Iris pigment epithelial cell (primary cell): Measurements from ENCODE around the gene UBE2D3.
A peak's percentile ranks its signal among the peaks of the same experiment; 100 is the strongest.
"Not testable (repeated sequence)": the region's sequence is repeated elsewhere in the genome, so short reads cannot be mapped to it uniquely, and the experiment has no call there.

ENCODE experiments used
- DNase-seq: peaks from one replicate; pipeline ENCODE4 v3.0.0-alpha.2; 2011; ENCODE audit warnings: low read depth

Gene UBE2D3

DNA sequence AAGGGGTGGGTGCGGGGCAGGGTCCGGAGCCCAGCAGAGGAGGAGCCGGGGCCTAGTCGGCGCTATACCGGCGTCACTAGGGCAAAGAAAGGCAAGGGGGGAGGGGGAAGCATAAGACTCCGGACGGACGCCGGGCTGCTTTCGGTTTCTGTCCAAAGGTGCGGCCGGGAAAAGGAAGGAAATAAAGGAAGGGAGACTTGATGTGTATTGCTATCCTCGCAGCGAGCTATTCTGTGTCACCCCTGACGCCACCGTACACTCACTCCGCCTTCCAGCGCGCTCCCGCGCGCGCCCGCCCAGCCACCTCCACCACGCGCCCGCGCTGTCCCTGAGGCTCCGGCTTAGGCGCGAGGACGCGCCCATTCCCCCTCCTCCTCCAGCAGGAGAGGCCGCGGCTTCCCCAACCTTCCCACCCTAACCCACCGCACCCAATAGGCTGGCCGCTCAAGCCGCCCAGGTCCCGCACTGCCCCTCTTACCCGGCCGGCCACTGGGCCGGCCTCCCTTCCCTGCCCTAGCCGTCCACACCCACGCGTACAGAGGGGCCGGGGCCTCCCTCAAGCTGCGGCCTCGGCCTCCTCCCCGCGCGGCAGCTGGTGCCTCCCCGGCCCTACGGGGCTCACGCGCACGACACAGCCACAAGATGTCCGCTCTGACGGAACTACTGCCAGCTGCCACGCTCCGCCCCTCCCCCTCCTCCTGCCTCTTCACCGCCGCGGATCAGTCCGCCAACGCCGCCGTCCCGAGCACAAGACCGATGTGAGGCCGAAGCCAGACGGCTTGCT is at the start of gene UBE2D3:
Gene UBE2D3, minus strand, starts transcription at position 662 of the 784 bp plus-strand sequence. CDS start 1,043 bp downstream, outside the sequence.
- peak; percentile 98 for DNase-seq

DNA sequence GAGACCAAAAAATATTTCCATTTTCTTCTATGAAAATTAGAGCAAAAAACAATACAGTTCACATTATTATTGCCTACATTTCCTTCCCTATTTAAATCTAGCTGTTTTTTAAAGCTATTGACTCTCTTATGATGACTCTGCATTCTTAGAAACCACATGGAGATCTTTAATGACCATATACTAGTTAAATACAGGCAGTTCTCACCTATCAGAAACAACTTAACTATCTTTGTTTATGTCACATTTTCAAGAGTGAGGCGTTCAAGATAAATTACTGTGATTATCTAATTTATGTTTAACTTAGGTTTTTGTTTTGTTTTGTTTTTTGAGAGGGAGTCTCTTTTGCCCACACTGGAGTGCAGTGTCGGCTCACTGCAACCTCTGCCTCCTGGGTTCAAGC is 44.4 kb upstream of the UBE2D3 start:
- no peak for DNase-seq

DNA sequence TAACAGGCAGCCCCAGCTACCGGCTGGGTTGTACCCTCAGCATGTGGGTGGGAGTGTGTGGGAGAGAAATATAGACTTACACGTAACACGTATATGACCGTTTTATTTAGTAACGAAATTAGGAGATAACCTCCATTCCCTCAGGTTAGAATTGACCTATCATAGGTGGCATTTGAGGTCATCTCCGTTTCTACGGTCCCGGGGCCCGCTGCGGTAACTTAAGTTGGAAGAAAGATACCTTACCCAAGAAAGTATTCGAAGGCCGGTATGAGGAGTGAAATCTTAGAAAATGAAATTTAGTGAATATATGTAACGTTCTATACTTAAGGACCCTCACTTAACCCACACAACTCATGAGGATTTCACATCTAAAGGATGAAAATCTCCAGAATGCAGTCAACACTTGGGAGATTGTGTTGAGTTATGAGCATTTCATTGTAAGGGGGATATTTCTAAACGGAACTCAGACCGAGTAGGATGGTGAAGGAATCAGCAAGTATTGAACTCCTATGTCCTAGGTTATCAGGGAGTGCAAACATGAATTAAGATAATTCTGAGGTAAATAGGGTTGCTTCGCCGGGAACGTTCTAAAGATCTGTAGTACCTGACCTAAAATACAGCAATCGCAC is 42.3 kb upstream of the UBE2D3 start:
- DNase-seq, result no peak

DNA sequence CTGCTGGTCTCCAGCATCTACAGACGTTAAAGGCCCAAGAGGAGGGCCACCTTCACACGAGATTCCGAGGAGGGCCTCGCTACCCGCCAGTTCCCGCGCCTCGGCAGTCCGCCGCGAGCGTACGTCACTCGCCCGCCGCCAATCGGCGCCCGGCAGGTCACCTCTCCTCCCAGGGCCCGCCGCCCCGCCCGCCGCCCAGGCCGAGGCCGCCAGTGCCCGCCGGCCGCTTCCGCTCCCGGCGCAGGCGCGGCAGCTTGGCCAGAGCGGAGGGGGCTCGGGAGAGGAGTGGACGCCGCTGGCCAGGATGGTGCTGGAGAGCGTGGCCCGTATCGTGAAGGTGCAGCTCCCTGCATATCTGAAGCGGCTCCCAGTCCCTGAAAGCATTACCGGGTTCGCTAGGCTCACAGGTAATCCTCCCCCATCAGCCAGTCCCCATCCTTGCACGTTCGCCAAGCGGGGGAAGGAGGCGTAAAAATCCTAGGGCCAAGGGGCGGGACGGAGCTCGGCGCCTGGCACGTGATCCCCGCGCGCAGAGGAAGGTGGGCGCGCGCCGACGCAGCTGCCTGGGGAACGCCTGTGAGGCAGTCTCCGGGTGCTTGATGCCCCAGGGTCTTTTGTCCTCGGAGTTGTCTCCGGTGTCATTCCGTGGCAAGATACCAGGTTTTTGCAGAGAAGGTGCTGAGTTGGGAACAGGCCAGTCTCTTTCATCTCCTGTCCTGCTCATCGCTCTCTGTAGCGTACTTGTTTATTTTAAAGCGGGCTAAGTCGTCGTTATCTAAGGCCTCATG is 41.6 kb upstream of the UBE2D3 start, which contains the start of gene CISD2:
Gene CISD2, plus strand, starts transcription at position 212 of the 788 bp plus-strand sequence. Its CDS starts 93 bp downstream, at position 305.
- peak; percentile 93 for DNase-seq

DNA sequence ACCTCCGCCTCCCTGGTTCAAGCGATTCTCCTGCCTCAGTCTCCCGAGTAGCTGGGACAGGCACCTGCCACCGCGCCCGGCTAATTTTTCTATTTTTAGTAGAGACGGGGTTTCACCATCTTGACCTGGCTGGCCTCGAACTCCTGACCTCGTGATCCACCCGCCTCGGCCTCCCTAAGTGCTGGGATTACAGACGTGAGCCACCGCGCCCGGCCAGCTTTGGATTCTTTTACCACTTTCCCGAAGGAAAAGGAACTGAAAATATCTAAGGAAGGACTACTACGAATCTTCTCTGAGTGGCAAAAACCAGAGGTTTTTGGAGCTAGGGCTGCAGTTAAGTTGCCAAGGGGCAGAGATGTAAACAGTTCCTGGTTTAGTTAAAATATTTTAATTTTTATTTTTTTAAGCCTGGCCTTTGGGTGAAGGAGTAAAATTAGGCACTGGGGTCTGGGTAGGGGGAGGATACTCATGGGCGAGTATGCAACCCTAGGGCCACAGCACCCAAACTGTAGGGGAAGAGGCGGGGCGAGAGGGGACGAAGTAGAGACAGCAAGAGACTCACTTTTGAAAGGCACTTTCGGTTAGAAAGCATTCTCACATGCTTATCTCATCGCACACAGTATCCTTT is 40.9 kb upstream of the UBE2D3 start:
- no peak for DNase-seq

DNA sequence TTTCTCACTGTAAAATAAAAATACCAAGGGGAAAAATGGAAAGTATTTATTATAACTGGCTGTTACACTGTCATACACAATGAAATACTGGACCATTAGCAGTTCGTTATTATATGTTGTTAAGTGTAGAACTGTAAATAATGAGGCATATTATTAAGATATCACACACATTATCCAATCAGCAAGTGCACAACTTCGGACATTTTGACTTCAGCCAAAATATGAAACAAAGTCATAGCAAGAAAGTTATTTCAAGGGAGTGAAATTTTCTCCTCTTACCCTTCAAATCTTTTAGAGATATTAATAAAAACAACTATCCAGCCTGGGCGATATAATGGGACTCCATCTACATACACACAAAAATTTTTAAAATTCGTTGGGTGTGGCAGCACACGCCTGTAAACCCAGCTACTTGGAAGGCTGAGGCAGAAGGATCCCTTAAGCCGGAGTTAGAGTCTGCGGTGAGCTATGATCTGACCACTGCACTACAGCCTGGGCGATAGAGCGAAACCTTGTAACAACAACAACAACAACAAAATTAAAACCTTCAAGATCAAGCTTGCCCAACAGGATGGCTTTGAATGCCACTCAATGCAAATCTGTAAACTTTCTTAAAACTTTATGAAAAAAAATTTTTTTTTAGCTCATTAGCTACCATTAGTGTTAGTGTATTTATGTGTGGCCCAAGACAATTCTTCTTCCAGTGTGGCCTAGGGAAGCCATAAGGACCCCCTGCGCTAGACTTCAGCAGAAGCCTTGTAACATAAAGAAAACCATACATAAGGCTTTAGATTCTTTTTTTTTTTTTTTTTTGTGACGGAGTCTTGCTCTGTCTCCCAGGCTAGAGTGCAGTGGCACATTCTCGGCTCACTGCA is 40.2 kb upstream of the UBE2D3 start:
- DNase-seq, result no peak

DNA sequence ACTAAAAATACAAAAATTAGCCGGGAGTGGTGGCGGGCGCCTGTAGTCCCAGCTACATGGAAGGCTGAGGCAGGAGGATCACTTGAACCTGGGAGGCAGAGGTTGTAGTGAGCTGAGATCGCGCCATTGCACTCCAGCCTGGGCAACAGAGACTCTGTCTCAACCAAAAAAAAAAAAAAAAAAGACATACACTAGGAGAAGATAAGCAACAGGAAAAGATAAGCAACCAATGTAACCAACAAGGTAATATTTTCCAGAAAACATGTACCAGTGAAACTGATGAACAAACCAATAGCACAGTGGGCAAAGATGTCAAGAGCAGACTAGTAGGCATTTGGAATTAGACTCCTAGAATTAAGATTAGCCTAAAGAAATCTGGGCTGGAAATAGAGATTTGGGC is 38.0 kb upstream of the UBE2D3 start:
- not testable (repeated sequence) for DNase-seq

DNA sequence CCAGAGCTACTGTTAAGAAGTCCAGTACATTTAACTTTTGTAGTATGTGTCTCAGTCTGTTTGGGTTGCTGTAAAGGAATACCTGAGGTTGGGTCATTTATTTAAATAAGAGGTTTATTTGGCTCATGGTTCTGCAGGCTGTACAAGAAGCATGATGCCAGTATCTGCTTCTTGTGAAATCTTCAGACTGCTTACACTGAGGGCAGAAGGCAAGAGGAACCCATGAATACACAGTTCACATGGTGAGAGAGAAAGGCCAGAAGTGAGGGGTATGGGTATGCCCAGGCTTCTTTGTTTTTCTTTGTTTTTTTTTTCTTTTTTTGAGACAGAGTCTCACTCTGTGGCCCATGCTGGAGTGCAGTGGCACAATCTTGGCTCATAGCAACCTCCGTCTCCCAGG is 35.4 kb upstream of the UBE2D3 start:
- DNase-seq, result no peak

DNA sequence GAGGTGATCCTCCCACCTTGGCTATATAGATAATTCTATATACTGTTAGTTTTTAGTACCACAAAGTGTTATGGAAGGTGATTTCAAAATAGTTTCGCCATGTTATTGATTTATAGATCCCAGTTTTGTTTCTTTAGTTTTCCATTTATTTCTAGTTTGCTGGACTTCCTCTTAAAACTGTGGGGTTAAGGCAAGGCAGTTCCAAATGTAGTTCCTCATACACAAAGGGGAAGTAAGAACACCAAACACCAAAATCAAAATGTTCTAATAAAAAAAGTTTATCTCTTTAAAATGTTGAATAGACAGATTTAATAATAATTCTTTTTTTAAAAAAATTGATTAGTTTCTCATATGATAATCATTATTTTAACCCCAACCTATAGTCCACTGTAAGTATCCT is 34.7 kb upstream of the UBE2D3 start:
- no peak for DNase-seq

DNA sequence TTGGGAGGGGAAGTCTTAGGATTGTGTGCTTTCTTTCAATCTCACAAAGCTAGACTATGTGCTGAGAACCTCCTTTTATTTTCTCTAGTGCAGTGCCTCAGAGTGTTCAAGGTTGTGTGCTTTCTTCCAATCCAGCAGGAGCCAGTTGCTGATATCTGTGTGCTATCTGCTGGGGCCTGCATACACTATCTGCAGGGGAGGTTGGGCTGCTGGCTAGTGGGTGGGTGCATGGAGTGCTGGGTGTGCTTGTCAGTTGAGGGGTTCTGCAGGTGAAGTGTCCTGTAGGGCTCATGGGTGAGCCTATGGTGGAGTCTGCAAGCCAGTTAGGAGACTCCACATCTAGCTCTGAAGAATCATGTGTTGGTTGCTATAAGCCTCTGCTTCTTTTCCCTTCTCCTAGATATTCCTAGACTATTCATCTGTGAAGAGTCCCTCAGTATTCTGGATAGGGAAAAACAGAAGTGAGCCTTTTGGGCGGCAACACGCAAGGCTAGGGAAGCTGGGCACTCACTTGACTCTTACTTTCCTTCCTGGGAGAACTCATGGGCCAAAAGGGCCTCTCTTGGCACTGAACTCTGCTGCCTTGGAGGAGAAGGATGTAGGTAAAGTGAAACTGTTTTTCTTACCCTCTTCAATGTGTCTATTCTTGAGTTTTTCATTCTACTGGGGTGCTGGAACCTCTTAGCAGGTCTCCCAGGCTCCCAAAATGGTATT is 33.4 kb upstream of the UBE2D3 start:
- no peak for DNase-seq

DNA sequence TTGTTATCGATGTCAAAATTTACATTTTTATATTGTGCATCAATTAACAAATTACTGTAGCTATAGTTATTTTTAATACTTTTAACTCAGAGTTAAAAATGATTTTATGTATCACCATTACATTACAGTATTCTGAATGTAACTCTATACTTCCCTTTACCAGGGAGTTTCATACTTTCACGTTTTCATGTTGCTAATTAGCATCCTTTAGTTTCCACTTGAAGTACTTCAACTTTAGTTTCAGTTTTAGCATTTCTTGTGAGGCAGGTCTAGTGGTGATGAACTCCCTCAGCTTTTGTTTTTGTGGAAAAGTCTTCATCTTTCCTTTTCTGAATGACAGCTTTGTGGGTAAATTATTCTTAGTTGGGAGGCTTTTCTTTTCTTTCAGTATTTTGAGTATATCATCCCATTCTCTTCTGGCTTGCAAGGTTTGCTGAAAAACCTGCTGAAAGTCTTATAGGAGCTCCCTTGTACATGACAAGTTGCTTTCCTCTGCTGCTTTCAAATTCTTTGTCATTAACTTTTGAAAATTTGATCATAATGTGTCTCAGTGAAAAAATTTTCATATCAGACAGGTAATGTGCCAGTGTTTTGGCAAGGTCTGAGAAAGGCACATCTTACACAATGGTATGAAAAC is 31.6 kb upstream of the UBE2D3 start:
- DNase-seq, result no peak

DNA sequence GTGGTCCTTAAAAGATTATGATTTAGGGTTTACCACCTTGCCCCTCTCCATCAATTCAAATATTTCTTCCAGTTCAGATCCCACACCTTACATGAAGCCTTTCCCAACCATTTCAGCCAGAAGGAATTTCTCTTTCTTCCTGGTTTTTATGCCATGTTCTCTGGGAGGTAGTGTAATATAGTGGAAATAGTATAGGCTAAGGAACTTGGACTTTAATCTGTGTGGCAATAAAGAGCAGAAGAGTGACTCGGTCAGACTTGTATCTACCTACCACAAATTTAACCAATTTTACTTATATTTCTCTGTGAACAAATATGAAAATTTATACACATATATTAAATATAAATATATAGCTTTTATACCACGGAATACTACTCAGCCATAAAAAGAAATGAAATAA is 23.0 kb upstream of the UBE2D3 start:
- no peak for DNase-seq

DNA sequence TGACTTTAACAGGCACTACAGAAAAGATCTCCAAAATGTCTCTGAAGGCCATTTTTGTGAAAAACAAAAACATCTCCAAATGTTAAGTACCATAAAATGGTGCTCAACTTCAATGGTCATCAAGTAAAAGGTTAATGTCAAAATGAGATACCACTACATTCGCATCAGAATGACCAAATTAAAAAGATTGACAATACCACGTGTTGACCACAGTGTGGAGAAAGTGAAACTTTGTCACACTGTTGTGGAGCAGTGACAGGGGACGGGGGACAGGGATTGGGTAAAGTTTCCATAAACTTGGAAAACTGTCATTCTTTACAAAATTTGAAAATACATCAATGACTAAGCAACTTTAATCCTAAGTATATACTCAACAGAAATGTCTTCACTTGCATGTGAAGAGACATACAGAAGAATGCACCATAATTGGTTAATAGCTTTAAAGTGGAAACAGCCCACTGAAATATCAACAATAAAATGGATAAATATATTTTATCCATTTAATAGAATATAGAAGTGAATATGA is 22.3 kb upstream of the UBE2D3 start:
- no peak for DNase-seq

DNA sequence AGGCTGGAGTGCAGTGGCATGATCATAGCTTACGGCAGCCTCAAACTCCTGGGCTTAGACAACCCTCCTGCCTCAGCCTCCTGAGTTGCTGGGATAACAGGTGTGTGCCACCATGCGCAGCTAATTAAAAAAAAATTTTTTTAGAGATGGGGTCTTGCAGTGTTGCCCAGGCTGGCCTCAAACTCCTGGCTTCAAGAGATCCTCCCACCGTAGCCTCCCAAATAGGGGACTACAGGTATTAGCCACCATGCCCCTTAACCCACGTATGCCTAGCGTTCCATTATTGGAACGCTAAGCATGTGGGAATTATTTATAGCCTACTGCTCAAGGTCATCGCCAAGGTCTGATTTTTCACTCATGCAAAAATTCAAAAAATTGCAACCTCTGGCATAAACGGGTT is 20.3 kb upstream of the UBE2D3 start:
- no peak for DNase-seq

DNA sequence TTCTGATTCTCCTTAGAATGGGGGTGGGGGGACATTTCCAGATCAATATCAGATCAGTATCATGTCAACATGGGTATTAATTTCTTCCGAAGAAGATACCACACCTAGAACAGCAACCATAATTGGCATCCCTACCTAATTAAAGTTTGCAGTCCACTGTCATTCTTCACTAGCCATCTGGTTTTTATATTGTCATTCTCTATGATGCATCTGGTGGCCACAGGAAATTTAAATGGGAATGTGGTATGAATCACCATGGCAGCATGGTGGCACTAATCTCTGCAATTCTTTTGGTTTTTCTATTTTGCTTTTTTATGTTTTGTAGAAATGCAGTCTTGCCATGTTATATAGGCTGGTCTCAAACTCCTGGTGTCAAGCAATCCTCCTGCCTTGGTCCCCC is 16.6 kb upstream of the UBE2D3 start:
- no peak for DNase-seq

DNA sequence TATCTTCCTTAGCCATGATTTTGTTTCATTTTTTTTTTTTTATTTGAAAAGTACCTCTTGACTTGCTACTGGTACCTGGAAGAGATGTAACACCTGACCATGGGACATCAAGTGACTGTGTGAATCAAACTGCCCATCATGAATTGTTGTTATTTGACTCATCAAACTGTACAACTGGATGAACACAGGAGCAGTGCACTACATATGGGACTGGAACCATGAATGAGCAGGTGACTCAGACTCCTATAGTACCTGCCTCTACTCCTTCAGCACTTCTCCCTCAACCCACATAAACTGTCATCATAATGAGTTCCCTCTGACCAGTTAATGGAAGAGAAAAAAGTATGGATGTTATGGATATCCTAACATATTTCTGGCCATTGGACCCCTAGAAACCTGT is 15.9 kb upstream of the UBE2D3 start:
- DNase-seq, result no peak

DNA sequence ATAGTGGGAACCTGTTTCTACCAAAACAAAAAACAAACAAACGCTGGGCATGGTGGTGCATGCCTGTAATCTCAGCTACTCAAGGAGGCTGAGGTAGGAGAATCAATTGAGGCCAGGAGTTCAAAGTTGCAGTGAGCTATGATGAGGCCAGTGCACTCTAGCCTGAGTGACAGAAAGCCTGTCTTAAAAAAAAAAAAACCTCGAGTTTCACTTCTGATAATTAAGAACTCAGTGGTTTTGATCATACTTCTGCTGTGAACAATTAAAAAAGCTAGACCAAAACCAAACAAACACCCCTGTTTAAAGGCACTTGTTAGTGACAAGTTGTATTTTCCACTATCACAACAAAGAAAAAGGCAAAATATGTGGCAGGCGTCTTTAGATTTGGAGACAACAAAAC is 15.0 kb upstream of the UBE2D3 start:
- DNase-seq, result no peak

DNA sequence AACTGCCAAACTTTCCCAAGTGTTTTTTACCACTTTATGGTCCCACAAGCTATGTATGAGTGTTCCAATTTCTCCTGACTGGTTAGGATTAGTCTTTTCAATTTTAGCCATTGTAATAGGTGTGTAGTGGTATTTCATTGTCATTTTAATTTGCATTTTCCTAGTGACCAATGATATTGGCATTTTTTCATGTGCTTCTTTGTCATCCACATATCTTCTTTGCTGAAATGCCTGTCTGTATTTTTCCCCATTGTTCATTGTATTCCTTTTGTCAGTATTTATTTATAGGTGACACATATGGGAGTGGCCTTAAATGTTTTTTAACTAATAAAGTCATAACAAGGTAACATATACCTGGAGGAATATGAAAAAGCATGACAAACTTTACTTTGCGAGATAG is 9.2 kb upstream of the UBE2D3 start:
- DNase-seq, result no peak

DNA sequence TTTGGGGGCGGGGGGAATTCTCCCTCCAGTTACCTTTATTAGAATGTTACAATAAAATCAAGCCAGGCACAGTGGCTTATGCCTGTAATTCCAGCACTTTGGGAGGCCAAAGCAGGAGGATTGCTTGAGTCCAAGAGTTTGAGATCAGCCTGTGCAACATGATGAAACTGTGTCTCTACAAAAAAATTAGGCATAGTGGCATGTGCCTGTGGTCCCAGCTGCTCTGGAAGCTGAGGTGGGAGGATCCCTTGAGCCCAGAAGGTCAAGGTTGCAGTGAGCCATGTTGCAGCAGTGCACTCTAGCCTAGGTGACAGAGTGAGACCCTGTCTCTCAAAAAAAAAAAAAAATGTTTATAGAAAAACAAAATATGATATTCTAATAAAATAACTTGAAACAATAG is 5.3 kb upstream of the UBE2D3 start:
- no peak for DNase-seq

DNA sequence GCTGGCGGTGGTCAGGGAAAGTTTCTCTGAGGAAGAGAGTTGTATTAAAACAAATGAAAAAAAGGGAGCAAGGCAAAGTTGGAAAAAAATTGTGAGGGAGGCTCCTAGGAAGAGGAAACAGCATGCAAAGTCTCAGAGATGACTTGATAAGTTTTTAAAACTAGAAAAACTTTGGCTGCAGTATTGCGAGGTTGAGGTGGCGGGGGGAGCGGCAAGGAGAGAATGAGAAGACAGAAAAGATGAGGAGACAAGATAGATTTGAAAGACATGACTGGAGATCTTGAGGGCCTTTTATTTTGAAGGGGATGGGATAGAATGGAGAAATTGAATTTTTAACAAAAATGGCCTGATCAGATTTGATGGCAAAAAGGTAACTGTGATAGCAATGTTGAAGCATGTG is 4.8 kb upstream of the UBE2D3 start:
- DNase-seq, result no peak
